GM18508 (cell line): ENCODE data around the gene PHF24.
A peak's percentile ranks its signal among the peaks of the same experiment; 100 is the strongest.

Source experiments
- ATAC-seq: cut with Tn5 transposase; IDR thresholded peaks from one replicate; pipeline ENCODE4 v1.9.1; 2021; ENCODE audit warnings: moderate number of reproducible peaks; ENCODE audit not compliant: insufficient read depth, unreplicated experiment

The PHF24 gene

GRCh38 chr9:34980181-34980761, 22.2 kb downstream of the PHF24 start:
- ATAC-seq = no peak

GRCh38 chr9:34982361-34982760, 24.3 kb downstream of the PHF24 start:
- no peak for ATAC-seq

- ATAC-seq = no peak
Observed at GRCh38 chr9:34983209-34983608, 25.1 kb downstream of the PHF24 start.

- no peak for ATAC-seq
Observed at GRCh38 chr9:34984049-34984448, 26.0 kb downstream of the PHF24 start.

GRCh38 chr9:34985311-34985899, 27.3 kb downstream of the PHF24 start:
- ATAC-seq = no peak

- no peak for ATAC-seq
Observed at GRCh38 chr9:34986540-34987047, 28.5 kb downstream of the PHF24 start.

- ATAC-seq = no peak
Observed at GRCh38 chr9:34987160-34987901, 29.2 kb downstream of the PHF24 start.

- ATAC-seq = no peak
Observed at GRCh38 chr9:34988218-34989002, 30.3 kb downstream of the PHF24 start.

GRCh38 chr9:34989003-34989945, 31.2 kb downstream of the PHF24 start, which contains the start of gene DNAJB5:
TSS of gene DNAJB5 (plus strand) at chr9:34989745. CDS start at chr9:34990631, 886 bp downstream.
- ATAC-seq = peak; percentile 73

GRCh38 chr9:34989946-34990635, 32.0 kb downstream of the PHF24 start:
- ATAC-seq = no peak

GRCh38 chr9:34990908-34991606, 33.0 kb downstream of the PHF24 start:
- ATAC-seq = no peak

- ATAC-seq = no peak
Observed at GRCh38 chr9:34991607-34992375, 33.7 kb downstream of the PHF24 start.

- no peak for ATAC-seq
Observed at GRCh38 chr9:34992376-34992951, 34.4 kb downstream of the PHF24 start.

- no peak for ATAC-seq
Observed at GRCh38 chr9:34993502-34994259, 35.6 kb downstream of the PHF24 start.

- ATAC-seq = no peak
Observed at GRCh38 chr9:34994260-34994899, 36.3 kb downstream of the PHF24 start.
